COLO829 (cell line): ENCODE results near the gene UBE2D1.
A peak's percentile ranks its signal among the peaks of the same experiment; 100 is the strongest.

Experiments used
- DNase-seq: peaks from one replicate; pipeline ENCODE4 v3.0.0; 2012; ENCODE audit warnings: low spot score

Gene UBE2D1

DNA sequence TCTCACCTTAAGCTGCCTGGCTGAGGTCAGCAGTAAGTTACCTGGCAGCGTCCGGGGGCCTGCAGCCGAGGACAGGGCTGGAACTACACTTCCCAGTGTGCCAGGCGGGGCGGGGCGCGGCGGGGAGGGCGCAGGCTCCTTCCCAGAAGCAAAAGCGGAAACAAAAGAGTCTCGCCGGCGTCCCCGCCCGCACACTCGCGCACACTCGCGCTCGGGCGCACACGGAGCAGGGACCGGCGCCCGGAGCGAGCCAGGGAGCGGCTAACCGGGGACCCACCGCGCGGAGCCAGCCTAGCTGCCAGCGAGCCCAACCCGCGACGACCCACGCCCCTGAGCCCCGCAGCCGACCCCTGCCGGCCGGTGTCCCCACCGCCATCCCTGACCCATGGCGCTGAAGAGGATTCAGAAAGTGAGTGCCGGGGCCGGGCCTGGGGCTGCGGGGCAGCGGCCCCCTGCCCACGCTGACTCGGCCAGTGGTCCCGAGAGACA lies at the start of gene UBE2D1:
Gene UBE2D1 (plus strand): TSS at position 190 of the 489 bp plus-strand sequence. CDS start 196 bp downstream, at position 386.
- peak; percentile 35 for DNase-seq

DNA sequence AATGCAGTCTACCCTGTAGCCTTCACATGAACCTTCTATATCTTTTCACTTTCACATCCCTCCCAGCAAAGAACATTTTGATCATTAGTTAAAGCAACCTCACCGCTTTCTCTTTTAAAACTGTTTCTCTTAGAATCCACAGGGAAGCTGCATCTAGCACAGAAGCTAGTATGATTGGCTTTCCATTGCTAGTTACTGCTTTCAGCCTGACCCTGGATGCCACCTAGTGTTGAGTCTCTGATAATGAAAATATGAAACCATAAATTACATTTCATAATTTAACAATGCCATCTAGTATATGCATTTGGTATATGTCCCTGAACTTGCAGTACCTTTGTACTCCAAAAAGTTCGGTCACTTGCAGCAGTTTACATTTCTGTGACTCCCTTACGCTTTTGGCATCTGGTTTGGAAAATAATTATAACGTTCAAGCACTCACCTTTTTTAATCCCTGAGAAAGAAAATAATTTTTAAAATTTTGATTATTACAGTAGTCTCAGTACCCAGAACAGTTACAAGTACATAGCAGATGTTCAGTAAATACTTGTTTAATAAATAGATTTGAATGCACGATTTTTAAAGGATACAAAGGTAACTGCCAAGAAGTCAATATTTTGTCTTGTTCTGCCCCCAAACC lies 43.1 kb upstream of the UBE2D1 start:
- DNase-seq = no peak

- no peak for DNase-seq
Measured at GRCh38 chr10:58293989-58294388, 40.8 kb upstream of the UBE2D1 start.

DNA sequence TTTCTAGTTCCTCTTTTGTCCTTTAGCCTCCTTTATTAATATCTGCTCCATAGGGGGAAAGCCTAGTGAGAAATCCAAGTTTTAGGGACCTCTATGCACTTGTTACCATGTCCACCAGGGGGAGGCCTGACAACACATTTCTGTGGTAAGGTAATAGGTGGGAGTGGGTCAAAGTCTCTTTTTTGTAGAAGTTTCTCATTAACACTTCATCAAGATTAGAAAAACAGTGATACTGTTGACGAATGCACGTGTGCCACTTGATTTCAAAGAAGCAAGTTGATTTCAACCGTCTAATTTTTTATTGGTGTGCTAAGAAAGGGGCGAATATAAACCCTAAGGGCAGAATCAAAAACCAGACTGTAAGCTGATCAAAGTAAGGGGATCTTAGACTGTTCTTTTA lies 35.2 kb upstream of the UBE2D1 start:
- DNase-seq = peak; percentile 33

DNA sequence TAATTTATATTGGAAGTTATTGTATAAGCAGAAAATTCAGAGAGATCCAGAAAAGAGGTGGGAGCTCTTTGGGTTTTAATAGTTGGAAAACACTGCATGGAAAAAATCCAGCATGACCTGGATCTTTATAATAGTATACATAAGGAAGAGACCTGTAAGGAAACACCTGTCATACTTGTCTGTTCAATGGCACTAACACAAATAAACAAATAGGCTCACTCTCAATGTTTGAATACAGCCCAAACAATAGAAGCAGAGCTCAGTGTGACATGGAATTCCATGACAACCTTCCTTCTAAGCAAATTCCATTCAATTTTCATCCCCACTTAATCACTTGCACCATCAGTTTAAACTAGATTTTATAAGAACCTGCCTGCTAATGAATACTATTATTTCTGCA lies 34.1 kb upstream of the UBE2D1 start:
- DNase-seq = no peak

DNA sequence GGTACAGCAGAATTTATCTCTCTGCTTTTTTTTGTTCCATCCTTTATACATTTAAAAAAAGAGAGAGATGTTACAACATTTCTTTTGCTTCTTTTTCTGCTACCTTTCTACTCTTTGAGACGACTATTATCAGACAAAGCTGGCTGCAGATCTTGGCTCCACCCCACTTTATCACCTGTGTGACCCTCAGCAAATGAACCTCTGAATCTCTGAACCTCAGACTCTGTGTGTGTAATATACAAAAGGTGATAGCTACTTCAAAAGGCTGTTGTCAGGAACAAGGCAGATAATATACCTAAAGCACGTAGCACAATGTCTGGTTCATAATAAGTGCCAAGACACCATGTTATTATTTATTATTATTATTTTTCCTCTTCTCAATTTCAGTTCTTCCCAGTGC lies 32.6 kb upstream of the UBE2D1 start:
- no peak for DNase-seq

DNA sequence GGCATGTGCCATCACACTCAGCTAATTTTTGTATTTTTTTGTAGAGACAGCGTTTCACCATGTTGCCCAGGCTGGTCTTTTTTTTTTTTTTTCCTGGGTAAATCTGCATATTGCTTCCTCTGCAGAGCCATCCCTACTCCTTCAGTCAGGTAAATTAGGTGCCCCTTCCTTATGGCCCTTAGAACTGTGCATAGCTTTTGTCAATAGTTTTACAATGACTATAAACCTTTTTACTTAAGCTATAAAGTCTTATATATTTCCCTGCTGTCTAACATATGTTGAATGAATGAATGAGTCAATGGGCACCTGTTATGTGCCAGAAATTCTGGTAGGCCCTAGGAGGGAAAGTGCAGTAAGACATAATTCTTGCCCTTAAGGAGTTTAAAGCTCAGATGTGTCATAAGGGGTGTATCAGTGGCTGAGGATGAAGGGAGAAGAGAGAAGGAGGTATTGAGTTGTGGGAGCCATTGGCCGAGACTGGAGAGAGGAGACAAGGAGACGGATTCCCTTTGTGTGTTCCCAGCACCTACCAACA lies 30.6 kb upstream of the UBE2D1 start:
- no peak for DNase-seq

DNA sequence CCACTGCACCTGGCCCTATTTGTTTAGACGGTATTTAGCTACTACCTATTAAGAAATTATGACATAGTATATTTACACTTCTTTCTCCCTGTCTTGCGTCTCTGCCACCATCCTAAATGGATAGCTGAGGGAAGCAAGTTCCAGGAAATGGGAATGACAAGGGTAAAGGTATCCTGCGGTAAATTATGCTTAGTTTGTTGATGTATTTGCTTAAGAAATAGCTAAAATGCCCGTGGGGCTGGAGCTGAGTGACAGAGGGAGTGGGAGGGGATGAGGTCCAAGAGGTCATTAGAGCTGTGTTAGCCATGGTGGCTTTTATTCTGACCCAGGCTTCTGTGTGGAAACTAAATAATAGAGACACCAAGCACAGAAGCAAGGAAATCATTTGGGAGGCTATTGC lies 29.0 kb upstream of the UBE2D1 start:
- no peak for DNase-seq

GRCh38 chr10:58307676-58308075 lies 27.1 kb upstream of the UBE2D1 start:
- no peak for DNase-seq

GRCh38 chr10:58311026-58311425 lies 23.8 kb upstream of the UBE2D1 start:
- DNase-seq = no peak

DNA sequence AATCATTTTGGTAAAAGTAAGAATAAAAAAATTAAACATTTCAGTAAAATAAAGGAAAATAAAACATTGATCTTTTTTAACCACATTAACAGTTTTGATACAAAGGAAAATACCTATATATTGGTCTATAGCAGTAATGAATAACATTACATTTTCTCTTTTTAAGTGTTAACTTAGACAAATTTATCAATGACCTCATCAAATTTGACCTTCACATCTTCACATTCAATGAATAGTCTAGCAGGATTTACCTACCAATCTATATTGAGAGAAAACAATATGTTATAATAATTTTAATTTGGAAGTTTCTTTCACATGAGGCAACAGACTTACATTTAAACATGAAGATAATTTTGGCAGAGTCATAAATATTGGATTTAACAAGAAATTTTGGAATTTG lies 17.9 kb upstream of the UBE2D1 start:
- DNase-seq = no peak

DNA sequence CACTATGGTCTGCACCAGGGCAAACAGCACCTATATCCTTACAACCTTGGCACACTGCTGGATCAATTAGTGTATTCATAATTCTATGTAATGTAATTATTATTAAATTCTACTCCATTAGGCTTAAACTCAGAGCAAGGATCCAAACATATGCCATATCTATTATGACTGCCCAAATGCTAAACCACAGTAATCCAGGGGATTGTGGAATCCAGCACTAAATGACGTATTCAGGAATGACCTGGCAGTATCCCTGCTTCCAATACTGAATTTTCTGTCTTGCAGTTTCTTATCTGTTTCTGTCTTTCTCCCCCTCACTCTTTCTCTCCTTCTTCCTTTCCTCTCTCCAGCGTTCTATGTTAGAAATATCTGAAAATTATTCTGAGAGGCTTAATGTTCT lies 16.5 kb upstream of the UBE2D1 start:
- no peak for DNase-seq

DNA sequence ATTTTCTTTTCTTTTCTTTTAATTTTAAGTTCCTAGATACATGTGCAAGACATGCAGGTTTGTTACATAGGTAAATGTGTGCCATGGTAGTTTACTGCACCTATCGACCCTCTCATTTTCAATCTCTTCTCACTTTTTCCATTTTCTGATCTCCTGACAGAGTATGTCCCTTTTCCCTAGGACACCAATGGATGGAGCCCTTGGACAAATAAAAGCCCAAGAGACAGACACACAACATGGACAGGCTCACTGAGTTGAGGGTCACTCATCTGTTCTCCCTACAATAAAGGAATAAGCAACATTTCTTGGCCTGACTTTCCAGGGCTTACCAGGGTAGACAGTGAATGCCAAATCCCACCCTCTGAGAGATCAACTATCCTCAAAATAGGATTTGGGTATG lies 15.2 kb upstream of the UBE2D1 start:
- DNase-seq = no peak

GRCh38 chr10:58320351-58321049 lies 14.3 kb upstream of the UBE2D1 start:
- no peak for DNase-seq

GRCh38 chr10:58322072-58322834 lies 12.6 kb upstream of the UBE2D1 start:
- DNase-seq = no peak

DNA sequence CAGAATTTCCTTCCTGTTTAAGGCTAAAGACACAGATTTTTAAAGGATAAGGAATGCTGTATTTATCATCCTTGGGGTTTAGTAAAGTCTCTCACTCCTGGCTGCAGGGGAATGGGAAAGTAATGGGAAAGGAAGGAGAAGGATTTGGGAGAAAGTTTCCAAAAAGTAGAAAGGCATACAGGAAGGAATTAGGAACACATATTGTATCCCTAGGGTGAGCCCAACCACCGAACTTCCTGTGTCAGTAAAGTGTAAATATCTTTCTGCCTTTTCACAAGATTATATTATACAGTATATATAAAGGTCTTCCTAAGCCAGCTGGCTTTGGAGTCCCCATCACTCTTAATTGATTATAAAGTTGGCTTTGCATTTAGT lies 12.0 kb upstream of the UBE2D1 start:
- DNase-seq = no peak

DNA sequence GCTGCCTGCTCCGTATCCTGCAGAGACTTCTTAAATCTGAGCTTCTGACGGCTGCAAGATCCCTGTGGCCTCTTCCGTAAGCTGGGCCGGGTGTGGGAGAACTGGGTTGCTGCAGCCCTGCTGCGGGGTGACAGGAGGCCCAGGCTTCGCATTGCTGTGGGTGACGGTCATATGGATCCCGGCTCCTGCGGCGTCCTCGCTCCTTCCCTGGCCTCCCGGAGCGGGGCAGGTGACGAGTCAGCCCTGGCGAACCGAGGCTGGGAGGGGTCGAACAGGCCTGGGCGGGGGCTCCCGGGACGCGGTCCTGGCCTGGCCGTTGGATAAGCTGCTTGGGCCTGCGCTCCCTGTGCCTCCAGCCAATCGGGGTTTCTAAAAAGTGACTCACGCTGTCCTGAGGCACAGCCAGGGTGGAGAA lies 7.8 kb upstream of the UBE2D1 start:
- DNase-seq = no peak

GRCh38 chr10:58328233-58328632 lies 6.6 kb upstream of the UBE2D1 start:
- no peak for DNase-seq

DNA sequence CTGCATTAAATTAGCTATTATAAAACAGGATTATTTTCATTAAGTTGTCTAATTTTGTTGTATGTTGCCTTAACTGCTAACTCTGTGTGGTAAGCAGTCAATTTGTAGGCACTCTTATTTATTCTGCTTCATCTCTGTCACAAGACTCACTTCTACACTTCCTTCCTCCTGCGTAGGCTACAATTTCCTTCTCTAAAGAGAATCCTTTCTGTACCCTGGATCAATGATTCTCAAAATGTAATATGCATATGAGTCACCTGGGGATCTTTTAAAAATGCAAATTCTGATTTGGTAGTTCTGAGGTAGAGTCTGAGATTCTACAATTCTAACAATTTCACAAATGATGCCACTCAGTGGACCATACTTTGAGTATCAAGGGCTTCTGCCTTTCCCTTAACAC lies 4.4 kb upstream of the UBE2D1 start:
- no peak for DNase-seq

DNA sequence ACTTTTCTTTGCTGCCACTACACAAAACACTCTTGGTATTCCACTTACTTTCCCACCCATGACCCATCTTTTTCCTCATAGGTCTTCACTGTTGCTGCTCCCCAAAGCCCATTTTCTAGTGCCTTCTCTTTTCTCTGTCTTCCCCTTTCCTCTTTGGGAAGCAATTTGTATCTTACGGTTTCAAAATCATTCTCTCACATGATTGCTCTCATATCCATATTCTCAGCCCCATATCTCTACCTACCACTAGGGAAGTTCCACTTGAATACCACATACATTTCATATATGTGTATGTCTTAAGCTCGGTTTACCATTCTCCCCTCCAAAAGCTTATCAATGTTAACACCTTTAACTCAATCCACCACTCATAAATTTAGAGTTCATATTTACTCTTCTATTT lies 3.2 kb upstream of the UBE2D1 start:
- DNase-seq = no peak

DNA sequence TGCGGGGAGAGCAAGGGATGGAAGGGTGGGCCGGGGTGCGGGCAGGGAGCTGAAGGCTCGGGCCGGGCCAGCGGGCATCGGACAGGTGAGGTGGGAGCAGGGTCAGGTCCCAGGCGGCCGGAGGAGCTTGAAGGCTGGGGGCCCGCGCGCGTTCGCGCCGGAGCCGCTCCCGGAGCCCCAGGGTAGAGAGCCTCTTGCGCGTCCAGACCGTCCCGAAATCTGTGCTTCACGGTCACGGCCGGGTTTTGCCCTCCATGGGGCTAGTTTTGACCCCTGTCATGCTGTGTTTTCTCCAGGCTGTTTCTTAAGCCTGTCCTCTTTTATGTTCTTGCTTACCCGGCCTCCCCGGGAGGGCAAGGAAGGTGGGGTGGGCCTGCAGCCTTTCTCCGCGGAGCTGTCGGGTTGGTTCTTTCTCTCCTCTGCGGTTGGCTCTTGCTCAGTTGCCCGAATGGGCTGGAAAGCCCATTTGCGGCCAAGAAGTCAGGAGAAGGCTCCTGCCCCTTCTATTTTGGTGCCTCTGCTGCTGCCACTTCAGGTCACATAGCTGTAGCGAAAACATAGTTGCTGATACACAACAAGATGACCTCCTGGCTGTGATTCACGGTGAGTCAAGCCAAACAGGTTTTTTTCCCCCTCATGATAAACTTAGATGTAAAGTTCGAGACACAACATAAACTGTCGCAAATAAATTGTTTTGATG lies 650 bp downstream of the UBE2D1 start:
- no peak for DNase-seq

DNA sequence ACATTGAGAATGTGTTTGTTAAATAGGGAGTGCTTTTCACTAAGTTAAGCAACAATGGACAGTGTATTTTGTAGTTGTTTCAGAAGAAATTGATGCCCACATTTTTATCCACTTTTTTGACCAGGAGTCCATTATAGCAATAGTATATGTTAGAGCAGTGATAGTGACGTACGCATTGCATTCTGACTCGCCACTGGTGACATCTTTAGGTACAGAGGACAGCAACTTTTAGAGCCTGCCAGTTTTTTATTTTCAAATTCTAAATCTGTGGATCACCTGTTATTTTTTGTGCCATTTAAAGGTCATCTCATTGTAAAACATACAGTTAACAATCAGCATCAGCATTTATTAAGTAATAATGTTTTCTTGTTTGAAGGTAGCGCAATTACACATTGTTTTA lies 1.4 kb downstream of the UBE2D1 start:
- DNase-seq = no peak
